ENCODE data around the gene RNU6-9.

DNA sequence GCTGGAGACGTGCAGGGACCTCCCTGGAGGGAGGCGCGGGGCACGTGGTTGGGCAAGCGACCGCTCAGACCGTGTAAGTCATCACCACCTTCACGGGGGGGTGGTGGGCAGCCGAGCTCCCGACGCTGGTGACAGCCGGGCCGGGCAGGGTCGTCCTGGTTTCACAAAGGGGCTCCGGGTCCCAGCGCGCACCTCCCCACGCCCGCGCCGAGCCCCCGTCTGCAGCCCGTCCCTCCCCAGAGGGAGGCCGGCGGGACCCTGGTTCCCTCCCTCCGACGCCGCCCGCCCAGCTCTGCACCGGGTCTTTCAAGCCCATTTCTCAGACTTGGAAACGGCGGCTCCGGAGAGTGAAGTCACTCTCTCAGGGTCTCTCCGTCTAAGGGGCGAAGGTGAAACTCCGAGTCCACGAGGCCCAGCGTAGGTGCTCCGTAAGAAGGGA, 31.8 kb downstream of the RNU6-9 start:
- no peak for TF ChIP-seq EZH2phosphoT487 (IDR thresholded peaks at IDR 0.05; ENCODE audit: borderline replicate concordance, low read length)
- TF ChIP-seq, protein P1, sequence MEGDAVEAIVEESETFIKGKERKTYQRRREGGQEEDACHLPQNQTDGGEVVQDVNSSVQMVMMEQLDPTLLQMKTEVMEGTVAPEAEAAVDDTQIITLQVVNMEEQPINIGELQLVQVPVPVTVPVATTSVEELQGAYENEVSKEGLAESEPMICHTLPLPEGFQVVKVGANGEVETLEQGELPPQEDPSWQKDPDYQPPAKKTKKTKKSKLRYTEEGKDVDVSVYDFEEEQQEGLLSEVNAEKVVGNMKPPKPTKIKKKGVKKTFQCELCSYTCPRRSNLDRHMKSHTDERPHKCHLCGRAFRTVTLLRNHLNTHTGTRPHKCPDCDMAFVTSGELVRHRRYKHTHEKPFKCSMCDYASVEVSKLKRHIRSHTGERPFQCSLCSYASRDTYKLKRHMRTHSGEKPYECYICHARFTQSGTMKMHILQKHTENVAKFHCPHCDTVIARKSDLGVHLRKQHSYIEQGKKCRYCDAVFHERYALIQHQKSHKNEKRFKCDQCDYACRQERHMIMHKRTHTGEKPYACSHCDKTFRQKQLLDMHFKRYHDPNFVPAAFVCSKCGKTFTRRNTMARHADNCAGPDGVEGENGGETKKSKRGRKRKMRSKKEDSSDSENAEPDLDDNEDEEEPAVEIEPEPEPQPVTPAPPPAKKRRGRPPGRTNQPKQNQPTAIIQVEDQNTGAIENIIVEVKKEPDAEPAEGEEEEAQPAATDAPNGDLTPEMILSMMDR (IDR thresholded peaks at IDR 0.05; ENCODE audit: low read depth, low read length, poor library complexity, severe bottlenecking): no peak

All from DOHH2 (cell line).